Gastrocnemius medialis (tissue), 4 donors: Measurements from ENCODE around the gene SHB. TPM values are rescaled to one million over a fixed set of nuclear protein-coding genes. Genes with fewer than 3 reads are reported as not detected.
A peak's percentile ranks its signal among the peaks of the same experiment; 100 is the strongest.

Experiments
- ATAC-seq, 2 donors: fragments of 150-250 bp; one replicate each; pipeline ENCODE4 v1.9.1; 2016
- DNase-seq, 2 donors: peaks; one replicate each; pipeline ENCODE4 v3.0.0-alpha.2; 2019
- H3K27ac ChIP-seq, 4 donors: fragments of 200-600 bp; sonication (generic); 1 replicate in 1 of 4; 2 replicates in 3 of 4; pipeline ENCODE4 v1.5.1; 2016 to 2018; ENCODE audit warnings: mild to moderate bottlenecking in 2 of 4, moderate library complexity in 1 of 4
- H3K27me3 ChIP-seq, 3 donors: fragments of 200-600 bp; sonication (generic) in 2 of 3; 1 replicate in 1 of 3; 2 replicates in 2 of 3; pipeline versions ENCODE4 v1.5.1 to v1.6.0; 2016 to 2019; ENCODE audit warnings: mild to moderate bottlenecking in 1 of 3, moderate library complexity in 1 of 3
- H3K36me3 ChIP-seq, 2 donors: fragments of 200-600 bp; sonication (generic) in 1 of 2; one replicate each; pipeline ENCODE4 v1.5.1; 2017 to 2018
- H3K4me1 ChIP-seq, 2 donors: fragments of 200-600 bp; sonication (generic) in 1 of 2; one replicate each; pipeline ENCODE4 v1.5.1; 2016 to 2017; ENCODE audit warnings: mild to moderate bottlenecking in 2 of 2
- H3K4me3 ChIP-seq, 4 donors: fragments of 200-600 bp; sonication (generic) in 3 of 4; 1 replicate in 1 of 4; 2 replicates in 3 of 4; pipeline ENCODE4 v1.5.1; 2016 to 2019; ENCODE audit warnings: mild to moderate bottlenecking in 2 of 4
- H3K9me3 ChIP-seq, 3 donors: fragments of 200-600 bp; sonication (generic) in 2 of 3; 1 replicate in 1 of 3; 2 replicates in 2 of 3; pipeline ENCODE4 v1.5.1; 2016 to 2019
- CTCF ChIP-seq, 5 experiments: fragments of 450-650 bp in 3 of 5; fragments of 200-600 bp in 2 of 5; sonication (generic) in 2 of 5; IDR thresholded peaks in 4 of 5; conservative IDR thresholded peaks in 1 of 5; 1 replicate in 4 of 5; 2 replicates in 1 of 5; pipeline ENCODE4 v1.5.1; 2016 to 2019; ENCODE audit warnings: antibody characterized with exemption in 5 of 5, mild to moderate bottlenecking in 3 of 5, moderate library complexity in 3 of 5
- POLR2A ChIP-seq, 2 donors: fragments of 450-650 bp; IDR thresholded peaks; one replicate each; pipeline ENCODE4 v1.6.1; 2017; ENCODE audit warnings: antibody characterized with exemption in 2 of 2, mild to moderate bottlenecking in 2 of 2, moderate library complexity in 2 of 2
- in situ Hi-C, 4 donors: fragments of 200-750 bp; cut with MboI; loops; one replicate each; pipeline versions ENCODE4 v1.15.0 to v1.8.0; 2017; ENCODE audit warnings: low sequenced_read_pairs in 4 of 4
- intact Hi-C: fragments of 100-400 bp; cut with DNase I; formaldehyde crosslinking; loops from one replicate; pipeline ENCODE4 v1.15.1; 2023; ENCODE audit warnings: low total_unique reads
- total RNA-seq, 4 donors: library from RNA; depleted of rRNA; stranded (reverse); fragments of >200 nt; gene quantifications; one replicate each; pipeline versions ENCODE4 v1.1.0 to v1.2.3, GENCODE V29; 2016

Gene SHB
- total RNA-seq, 4 donors from 2014 or later = 1.2 to 6.1 (median 4.6) TPM

GRCh38 chr9:37903647-37904444 is 165.2 kb downstream of the SHB start, which contains the start of gene SLC25A51:
TSS of gene SLC25A51 (minus strand) at chr9:37904127. CDS start at chr9:37888550, 15,577 bp downstream.
- Histone ChIP-seq H3K27ac (peak within 1 kb of the TSS; percentile 86 to 90 (median 88)), H3K27me3 (no peaks in the 10 kb centered on the region), H3K4me3 (peak within 1 kb of the TSS; percentile 75 to 93 (median 85)), H3K4me1 (peaks cover 16 to 17% of the 10 kb centered on the region in 2 donors), H3K36me3 (peaks cover 0 to 7% of the 10 kb centered on the region in 2 donors), H3K9me3 (no peaks in the 10 kb centered on the region)
- TF ChIP-seq CTCF (IDR thresholded peaks at IDR 0.05 in 4 of 5, conservative IDR thresholded peaks at IDR 0.05 in 1 of 5) = peak; percentile 90 to 97 (median 96)
- TF ChIP-seq POLR2A (IDR thresholded peaks at IDR 0.05) = peak; percentile 74 to 81
- DNase-seq = peak; percentile 80 to 91
- intact Hi-C loops (loop anchor here (2.0 to 10.0 kb wide), 3 partner anchors 99 to 489 kb away; partner anchors contain the start of genes ALDH1B1, DCAF10 and SHB), in situ Hi-C loops (loop anchor here in 1 of 4 donors (10.0 to 25.0 kb wide), 2 partner anchors 171 to 317 kb away; partner anchors contain the start of genes FBXO10 and TOMM5)
- ATAC-seq = peak; percentile 92 to 95

- Histone ChIP-seq H3K4me3 (peak overlapping the region; percentile 75 to 93 (median 85)), H3K27ac (peak overlapping the region; percentile 86 to 90 (median 88)), H3K9me3 (no peaks in the 10 kb centered on the region), H3K27me3 (no peaks in the 10 kb centered on the region), H3K36me3 (peaks cover 0 to 15% of the 10 kb centered on the region in 2 donors), H3K4me1 (peaks cover 16 to 17% of the 10 kb centered on the region in 2 donors)
- in situ Hi-C loops (loop anchor here in 1 of 4 donors (10.0 to 25.0 kb wide), 2 partner anchors 172 to 316 kb away; partner anchors contain the start of genes FBXO10 and TOMM5), intact Hi-C loops (loop anchor here (10.0 kb wide), 1 partner anchor 98 kb away; the partner anchor contains the start of gene DCAF10)
- ATAC-seq (peak in 1 of 2 donors; percentile 0), DNase-seq (no peak)
- no peak for TF ChIP-seq POLR2A (IDR thresholded peaks at IDR 0.05)
- no peak for TF ChIP-seq CTCF (IDR thresholded peaks at IDR 0.05 in 4 of 5, conservative IDR thresholded peaks at IDR 0.05 in 1 of 5)
Measured at GRCh38 chr9:37902796-37903646, 166.0 kb downstream of the SHB start.

- ATAC-seq = no peak
- Histone ChIP-seq H3K4me3 (no peak overlapping the region), H3K36me3 (peaks cover 0 to 22% of the 10 kb centered on the region in 2 donors), H3K4me1 (peaks cover 16 to 17% of the 10 kb centered on the region in 2 donors), H3K27ac (no peak overlapping the region), H3K9me3 (no peaks in the 10 kb centered on the region), H3K27me3 (no peaks in the 10 kb centered on the region)
- TF ChIP-seq CTCF (IDR thresholded peaks at IDR 0.05 in 4 of 5, conservative IDR thresholded peaks at IDR 0.05 in 1 of 5) = no peak
- TF ChIP-seq POLR2A (IDR thresholded peaks at IDR 0.05) = no peak
- DNase-seq = no peak
- intact Hi-C loops (loop anchor here (10.0 kb wide), 1 partner anchor 97 kb away; the partner anchor contains the start of gene DCAF10), in situ Hi-C loops (loop anchor here in 1 of 4 donors (10.0 to 25.0 kb wide), 2 partner anchors 173 to 315 kb away; partner anchors contain the start of genes FBXO10 and TOMM5)
Measured at GRCh38 chr9:37902131-37902530, 166.9 kb downstream of the SHB start.

- TF ChIP-seq CTCF (IDR thresholded peaks at IDR 0.05 in 4 of 5, conservative IDR thresholded peaks at IDR 0.05 in 1 of 5) (no peak), POLR2A (IDR thresholded peaks at IDR 0.05) (no peak)
- Histone ChIP-seq H3K27ac (no peak overlapping the region), H3K4me3 (no peak overlapping the region), H3K27me3 (no peaks in the 10 kb centered on the region), H3K4me1 (peaks cover 16 to 17% of the 10 kb centered on the region in 2 donors), H3K9me3 (no peaks in the 10 kb centered on the region), H3K36me3 (peaks cover 0 to 52% of the 10 kb centered on the region in 2 donors)
- intact Hi-C loops = no loop called here
- ATAC-seq = no peak
- in situ Hi-C loops = loop anchor here in 2 of 4 donors (10.0 to 25.0 kb wide), 2 partner anchors 112 to 114 kb away; partner anchors contain the start of gene EXOSC3 (in 2 of the 2)
- no peak for DNase-seq
Measured at GRCh38 chr9:37899041-37899440, 170.0 kb downstream of the SHB start.
